GM12874 (cell line): ENCODE data around the gene CDH15.

Experiments used
- TF ChIP-seq, protein P1 (sequence below): IDR thresholded peaks from 2 replicates; pipeline ENCODE4 v1.5.1; 2011; ENCODE audit warnings: low read depth, mild to moderate bottlenecking, control low read depth, low read length, moderate library complexity; ENCODE audit not compliant: insufficient read depth

The CDH15 gene

DNA sequence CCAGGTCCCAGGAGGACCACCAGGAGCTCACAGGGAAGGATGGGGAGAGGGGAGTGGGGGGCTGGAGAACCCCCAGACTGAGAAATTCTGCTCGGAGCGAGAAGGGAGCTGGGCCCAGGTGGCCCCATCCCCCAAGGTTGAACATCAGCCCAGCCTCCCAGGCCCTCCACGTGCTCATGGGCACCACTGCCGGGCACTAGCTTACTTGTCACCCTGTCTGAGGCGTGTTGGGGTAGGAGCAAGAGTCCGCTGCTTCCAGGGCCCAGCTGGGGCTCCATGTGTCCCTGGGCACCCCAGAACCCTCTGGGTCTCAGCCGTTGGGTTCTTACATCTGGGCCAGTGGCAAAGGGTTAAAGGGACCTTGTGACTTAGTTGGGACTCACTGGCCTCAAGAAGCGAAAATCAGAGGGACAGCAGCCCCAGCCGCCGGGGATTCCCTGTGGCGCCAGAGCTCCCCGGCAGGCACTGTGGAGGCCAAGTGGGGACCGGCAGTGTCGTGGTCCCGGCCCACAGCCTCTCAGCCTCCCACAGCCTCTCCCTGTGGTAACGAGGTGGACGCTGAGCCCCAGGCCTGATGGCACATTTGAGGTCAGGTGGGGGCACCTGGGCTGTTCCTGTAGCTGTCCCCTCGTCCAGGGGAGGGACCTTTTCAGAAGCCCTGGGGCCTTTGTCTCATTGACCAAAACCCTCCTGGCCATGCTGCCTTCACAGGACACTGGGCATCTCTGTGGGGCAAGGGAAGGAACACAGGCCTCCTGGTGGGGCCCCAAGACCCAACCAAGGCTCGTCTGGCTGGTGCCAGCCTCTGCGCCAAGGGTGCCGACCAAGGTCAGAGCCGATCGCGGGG lies 33.7 kb upstream of the CDH15 start:
- TF ChIP-seq, protein P1, sequence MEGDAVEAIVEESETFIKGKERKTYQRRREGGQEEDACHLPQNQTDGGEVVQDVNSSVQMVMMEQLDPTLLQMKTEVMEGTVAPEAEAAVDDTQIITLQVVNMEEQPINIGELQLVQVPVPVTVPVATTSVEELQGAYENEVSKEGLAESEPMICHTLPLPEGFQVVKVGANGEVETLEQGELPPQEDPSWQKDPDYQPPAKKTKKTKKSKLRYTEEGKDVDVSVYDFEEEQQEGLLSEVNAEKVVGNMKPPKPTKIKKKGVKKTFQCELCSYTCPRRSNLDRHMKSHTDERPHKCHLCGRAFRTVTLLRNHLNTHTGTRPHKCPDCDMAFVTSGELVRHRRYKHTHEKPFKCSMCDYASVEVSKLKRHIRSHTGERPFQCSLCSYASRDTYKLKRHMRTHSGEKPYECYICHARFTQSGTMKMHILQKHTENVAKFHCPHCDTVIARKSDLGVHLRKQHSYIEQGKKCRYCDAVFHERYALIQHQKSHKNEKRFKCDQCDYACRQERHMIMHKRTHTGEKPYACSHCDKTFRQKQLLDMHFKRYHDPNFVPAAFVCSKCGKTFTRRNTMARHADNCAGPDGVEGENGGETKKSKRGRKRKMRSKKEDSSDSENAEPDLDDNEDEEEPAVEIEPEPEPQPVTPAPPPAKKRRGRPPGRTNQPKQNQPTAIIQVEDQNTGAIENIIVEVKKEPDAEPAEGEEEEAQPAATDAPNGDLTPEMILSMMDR, result no peak

DNA sequence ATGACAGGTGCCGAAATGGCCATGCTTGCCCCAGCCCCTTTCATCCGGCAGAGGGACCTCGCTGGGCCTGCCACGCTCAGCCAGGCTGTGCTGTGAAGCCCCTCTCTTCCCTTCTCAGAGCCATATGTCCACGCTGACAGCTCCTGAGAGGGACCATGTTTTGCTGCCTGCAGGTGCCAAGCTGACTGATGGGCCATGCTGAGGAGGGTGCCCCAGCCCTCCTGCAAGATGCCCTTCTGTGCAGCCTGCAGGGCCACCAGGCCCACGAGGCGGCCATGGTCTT lies 33.1 kb upstream of the CDH15 start:
- TF ChIP-seq, protein P1, result no peak

DNA sequence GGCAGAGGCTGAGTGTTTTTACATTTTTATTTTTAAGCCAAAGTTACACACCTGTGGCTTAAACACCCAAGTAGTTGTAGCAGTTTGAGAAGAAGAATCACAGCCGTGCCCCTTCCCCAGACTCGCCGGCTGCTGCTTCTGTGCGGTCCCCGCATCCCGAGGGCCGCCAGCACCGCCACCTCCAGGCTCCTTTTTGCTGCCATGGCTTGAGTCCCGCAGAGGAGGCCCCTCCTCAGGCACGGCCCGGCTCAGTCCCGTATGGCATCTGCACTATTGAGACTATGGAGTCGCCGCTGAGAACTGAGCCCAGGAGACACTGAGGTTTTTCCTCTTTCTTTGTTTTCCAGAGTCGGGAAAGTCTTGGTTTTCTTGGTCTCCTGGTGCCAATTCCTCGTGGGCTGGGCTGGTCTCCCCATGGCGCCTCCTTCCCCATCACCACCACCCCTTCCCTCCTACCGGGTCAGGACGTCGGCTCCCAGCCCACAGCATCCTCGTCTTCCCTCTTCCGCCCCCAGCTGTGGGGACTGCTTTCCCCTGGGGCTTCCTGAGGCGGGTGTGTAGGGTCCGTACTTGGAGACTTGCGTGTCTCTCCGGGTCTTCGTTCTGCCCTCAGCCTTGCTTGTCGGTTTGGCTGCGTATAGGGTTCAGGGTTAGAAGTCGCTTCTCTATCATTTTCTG lies 32.6 kb upstream of the CDH15 start:
- TF ChIP-seq, protein P1, result no peak

DNA sequence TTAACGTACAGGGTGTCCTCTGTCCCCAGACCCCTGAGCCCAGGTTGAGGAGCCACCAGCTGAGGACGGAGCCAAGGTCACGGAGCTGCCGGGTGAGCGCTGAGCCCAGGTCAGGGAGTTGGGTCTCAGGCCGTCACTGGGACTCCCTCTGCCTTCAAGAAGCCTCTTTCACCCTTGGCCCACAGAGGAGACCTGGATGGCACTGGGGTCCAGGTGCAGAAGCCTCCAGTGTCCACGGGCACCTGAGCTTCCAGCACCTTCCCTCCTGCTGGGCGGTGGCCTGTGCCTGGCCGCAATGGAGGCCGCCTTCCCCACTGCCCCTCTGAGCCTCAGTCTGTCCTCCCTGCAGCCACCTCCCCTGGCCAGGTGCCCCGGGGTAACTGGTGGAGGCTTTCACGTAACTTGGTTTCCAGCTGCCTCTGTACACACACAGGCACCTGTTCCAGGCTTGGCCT lies 31.6 kb upstream of the CDH15 start:
- TF ChIP-seq, protein P1, result no peak

DNA sequence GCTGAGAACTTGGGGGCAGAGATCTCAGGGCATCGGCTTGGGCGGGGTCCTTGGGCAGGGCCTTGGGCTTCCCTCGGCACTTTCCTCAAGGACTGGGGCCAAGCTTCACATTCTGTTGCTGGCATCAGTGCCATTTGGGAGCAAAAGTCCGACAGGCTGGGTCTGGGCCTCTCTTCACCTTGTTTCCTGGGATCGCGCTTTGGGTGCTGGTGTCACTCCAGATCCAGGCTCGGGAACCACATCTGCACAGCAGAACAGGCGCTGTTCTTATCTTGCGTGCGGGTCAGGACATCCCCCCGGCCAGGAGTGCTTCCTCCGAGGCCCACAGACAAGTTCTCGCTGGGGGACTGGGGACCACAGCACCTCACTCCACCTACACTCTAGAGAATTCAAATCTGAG lies 31.1 kb upstream of the CDH15 start:
- TF ChIP-seq, protein P1, result no peak

DNA sequence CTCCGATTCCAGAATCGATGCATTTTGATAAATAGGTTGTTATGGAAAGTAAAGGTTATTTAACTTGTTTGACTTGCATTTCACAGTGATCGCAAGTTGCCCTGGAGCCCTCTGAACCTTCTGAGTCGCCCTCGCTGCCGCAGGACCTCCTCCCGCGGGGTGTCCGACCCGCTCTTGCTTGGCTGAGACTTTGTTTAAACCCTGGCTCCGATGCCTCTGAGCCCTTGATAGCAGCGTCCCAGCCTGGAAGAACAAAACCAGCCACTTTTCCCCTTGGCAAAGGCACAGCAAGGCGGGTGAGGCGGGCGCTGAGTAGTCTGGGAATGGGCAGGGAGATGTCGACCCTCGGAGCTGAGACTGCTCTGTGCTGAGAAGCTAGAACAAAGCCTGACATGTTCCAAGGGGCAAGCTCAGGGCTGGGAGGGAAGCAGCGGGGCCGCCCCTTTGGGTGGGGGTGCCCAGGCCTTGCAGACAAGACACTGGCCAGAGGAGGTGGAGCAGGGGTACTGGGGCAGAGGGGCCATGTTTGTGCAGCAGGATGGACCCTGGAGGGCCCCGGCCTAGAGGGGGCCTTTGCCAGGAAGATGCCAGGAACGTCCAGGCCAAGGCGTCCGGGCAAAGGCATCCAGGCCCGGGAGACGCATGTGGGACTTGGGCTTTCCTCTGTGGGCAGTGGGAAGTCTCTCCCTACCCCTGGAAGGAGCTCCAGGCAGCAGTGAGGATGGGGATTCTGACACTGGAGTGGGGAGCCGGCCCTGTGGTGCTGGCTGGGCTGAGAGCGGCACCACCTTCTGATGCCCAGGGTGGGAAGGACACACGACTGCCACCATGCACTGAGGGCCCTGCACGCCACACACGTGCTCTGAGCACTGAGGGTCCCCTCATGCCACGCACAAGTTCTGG lies 30.3 kb upstream of the CDH15 start:
- TF ChIP-seq, protein P1, result no peak

DNA sequence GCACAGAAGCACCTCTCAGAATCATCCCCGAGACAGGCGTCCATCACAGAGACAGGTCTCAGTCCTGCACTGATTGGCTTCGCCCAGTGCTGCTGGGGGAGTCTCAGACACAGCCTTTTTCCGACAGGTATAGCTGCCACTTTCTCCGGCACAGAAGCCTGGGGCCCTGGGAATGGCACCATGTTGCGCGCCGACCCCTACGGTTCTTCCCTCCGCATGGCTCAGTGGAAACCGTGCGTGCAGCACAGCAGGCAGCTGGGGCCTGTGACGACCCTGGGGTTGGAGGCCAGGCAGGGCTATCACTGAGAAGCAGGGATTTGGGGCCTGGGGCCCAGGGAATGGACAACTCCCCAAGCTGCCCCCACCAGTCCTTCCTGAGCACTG lies 29.7 kb upstream of the CDH15 start:
- TF ChIP-seq, protein P1, result no peak
